Stimulated activated naive CD4-positive, alpha-beta T cell treated with Interleukin-2 at 50 U/mL for 16 hours (primary cell): ENCODE data around the gene KLF15.
"Not testable (repeated sequence)": the region's sequence is repeated elsewhere in the genome, so short reads cannot be mapped to it uniquely, and the experiment has no call there.

Experiments used
- DNase-seq: peaks from one replicate; lab custom pipeline; 2025; lab: John Stamatoyannopoulos, UW

KLF15 gene

DNA sequence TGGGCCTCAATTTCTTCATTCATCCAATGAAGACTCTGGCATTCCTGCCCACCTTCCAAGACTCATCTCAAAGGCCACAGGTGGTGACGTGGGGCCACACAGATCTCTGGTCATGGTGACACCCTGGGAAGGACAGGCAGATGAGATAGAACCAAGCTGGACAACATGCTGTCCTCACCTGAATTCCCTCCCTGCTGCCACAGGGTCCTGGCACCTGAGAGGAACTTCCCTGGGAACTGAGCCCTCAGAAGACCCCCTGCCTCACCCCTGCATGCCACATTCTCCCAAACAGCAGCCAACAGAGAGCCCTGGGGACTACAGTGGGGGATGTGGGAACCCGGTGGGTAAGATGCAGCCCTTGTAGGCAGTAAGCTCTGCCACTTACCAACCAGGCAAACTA is 10.7 kb downstream of the KLF15 start:
- no peak for DNase-seq

DNA sequence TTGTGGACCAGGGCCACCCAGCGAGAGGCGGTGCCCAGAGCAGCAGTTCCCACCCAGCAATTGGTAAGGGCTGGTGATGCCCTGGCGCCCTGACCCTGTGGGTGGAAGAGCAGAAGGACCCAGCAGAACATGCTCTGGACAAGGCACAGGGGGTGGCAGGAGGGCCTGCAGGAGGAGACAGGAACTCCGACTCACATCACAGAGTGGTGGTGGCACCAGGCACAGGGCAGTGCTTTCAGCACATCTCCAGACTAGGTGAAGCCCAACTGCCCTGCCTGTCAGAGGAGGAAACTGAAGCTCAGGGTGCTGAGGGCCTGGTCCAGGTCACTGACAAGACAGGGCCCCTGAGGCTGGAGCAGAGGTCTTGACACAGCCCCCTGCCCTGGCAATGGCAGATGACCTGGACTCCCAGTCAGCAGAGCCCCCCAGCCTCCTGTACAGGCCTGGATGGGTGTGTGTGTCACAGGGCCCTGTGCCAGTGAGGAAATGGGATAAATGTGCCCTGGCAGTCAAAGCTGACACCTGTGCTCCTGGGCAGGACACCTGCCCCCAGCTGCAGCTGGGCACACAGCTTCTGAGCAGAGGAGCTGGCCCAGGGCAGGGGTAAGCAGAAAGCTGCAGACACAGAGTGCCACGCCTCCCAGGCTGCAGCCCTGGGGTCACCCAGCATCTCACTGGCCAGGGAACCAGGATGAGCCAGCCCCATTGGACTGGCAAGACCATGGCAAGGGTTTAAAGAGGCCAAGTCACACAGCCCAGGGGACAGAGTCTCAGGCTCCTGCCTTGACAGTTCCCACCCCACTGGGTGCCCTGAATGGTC is 11.4 kb downstream of the KLF15 start:
- DNase-seq = no peak

GRCh38 chr3:126345231-126345630 is 12.0 kb downstream of the KLF15 start:
- DNase-seq = no peak

DNA sequence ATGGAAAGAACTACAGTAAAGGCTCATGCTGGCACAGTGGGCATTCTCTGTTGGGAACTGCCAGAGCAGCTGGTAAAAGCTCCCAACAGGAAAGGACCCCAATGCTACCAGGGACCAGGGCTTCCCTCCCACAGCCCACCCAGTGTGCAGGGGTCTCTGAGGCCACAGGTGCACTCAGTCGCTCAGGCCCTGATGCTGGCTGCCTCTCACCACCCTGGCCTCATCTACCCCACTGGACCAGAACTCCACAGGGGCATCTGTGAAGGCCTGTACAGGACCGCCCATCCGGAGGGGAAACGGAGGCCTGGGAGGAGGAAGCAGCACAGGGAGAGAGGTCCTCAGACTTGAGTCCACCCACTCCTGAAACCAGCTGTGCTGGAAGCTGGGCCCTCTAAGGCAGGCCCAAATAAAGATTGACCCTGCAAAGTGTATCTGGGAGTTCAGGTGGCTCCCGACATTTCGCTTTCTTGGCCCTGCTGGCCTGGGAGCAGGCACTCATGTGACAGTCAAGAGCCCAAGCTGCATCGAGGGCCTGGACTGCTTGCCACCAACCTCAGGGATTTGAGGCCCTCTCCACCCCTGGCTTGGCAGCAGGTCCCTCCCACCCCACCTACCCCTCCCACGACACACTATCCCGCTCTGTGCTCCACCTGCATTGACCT is 12.7 kb downstream of the KLF15 start:
- DNase-seq = no peak

- no peak for DNase-seq
Measured at GRCh38 chr3:126343649-126344035, 13.6 kb downstream of the KLF15 start.

DNA sequence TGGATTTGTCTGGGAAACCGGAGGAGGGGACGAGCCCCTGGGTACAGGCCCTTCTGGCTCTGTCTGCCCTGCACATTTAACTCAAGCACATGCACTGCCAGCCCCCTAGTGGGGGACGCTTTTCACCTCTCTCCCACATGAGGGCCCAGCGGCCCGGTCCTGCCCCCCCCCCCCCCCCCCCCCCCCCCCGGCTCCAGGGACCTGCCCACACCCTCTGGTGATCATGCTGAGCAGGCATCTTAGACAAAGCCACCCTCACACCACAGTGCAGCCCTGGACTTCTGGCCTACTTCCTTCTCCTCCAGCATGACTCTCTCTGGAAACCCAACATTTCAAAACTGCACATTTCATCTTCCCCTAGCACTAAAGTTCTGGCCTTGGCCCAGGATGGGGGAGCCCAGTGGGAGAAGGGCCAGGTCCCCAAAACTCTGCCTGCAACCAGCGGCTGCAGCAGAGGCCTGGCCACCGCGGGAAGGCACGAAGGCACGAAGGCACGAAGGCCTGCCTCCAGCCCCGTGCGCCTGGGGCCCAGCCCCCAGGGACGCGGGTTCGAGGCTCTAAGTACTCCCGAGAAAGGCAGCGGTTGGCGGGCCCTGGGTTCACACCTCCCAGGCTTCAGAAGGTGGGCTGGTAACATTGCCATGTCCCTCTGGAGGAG is 14.1 kb downstream of the KLF15 start:
- no peak for DNase-seq

- no peak for DNase-seq
Measured at GRCh38 chr3:126342211-126342610, 15.0 kb downstream of the KLF15 start.

GRCh38 chr3:126341755-126342150 is 15.5 kb downstream of the KLF15 start:
- no peak for DNase-seq

DNA sequence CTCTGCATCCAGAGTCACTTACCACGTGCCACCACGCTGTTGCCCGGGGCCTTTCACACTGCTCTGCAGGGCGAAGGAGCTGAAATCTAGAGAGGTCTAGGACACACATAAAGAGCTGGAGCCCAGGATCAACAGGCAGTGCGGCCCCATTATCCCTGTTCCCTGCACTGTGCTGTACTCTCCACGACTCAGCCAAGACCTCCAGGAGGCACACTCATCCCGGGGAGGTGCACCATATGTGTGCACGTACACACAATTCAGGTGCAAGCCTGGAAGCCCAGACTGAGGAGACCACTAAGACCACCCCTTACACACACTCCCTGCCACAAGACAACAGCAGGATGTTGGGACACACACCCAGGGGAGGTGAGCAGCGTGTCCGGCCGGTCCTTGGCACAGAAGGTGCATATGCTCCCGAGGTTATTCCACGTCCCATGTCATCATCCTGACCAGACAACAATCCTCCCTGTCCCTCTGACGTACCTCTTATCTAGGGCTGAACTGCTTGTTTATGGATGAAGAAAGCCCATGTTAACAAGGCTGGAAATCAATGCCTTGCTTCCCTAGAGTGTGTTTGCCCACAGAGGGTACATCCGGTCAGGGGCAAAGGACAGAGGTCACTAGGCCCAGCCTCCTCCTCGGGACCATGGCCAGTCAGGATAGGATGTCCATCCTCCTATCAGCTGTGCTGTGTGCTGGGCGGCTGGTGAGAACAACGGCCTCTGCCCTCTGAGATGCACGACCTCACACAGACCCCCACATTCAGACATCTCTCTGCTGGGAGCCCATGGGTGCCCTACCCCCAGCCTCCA is 16.1 kb downstream of the KLF15 start:
- no peak for DNase-seq

GRCh38 chr3:126340596-126340942 is 16.6 kb downstream of the KLF15 start:
- no peak for DNase-seq

GRCh38 chr3:126340081-126340511 is 17.1 kb downstream of the KLF15 start:
- no peak for DNase-seq

DNA sequence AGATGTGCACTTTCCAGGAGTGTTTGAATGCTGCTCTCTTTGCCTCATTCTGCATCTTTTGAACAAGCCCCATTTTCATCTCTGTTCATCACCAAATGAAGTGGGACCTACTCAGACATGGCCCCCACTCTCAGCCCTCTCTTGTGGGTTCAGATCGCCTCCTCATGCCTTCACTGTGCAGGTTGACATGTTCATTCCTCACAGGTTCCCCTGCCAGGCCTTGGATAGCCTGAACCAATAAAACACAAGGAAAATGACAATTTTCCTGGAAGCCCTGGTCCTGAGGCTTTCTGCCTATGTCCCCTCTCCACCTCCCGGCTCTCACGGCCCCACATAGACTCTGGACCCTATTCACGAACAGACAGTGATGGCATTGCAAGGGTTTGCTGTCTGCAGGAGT is 17.7 kb downstream of the KLF15 start:
- DNase-seq = no peak

- DNase-seq = no peak
Measured at GRCh38 chr3:126338790-126339288, 18.4 kb downstream of the KLF15 start.

- DNase-seq = no peak
Measured at GRCh38 chr3:126337980-126338651, 19.1 kb downstream of the KLF15 start.

DNA sequence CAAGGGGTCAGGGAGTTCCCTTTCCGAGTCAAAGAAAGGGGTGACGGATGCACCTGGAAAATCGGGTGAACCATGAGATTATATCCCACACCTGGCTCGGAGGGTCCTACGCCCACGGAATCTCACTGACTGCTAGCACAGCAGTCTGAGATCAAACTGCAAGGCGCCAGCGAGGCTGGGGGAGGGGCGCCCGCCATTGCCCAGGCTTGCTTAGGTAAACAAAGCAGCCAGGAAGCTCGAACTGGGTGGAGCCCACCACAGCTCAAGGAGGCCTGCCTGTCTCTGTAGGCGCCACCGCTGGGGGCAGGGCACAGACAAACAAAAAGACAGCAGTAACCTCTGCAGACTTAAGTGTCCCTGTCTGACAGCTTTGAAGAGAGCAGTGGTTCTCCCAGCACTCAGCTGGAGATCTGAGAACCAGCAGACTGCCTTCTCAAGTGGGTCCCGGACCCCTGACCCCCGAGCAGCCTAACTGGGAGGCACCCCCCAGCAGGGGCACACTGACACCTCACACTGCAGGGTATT is 25.3 kb downstream of the KLF15 start:
- DNase-seq = not testable (repeated sequence)

DNA sequence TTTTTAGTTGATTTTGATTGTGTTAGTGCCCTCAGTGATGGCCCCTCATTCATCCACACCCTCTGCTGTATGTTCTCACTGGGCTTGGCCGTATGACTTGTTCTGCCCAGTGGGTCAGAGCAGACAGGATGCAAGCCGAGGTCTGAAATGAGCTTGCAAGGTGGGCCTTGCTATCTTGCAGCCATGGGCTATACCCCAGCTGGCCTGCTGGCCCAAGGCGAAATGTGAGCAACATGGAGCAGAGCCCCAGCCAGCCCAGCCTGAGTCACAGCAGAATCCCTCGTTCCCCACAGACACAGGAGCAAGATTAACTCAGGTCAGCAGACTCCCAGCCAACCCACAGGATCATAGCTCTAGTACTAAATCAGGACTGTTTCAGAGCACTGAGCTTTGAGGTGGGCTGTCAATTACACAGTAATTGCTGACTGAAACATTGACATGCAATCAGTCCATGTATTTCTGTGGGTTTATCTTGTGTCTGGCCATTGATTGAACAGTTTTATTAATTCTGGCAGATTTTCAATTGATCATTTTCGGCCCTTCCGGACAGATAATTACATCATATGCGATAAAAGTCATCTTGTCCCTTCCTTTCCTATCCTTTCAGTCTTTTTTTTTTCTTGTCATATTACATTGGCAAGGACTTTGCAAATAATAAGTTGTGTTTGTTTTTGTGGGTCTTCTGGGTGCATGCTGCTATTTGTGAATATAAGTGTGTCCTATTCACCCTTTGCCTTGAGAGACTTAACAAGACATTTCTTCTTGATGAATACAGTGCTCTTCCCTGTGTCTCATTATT is 27.1 kb downstream of the KLF15 start:
- no peak for DNase-seq

- DNase-seq = no peak
Measured at GRCh38 chr3:126326629-126327028, 30.6 kb downstream of the KLF15 start.

- no peak for DNase-seq
Measured at GRCh38 chr3:126322181-126322967, 34.8 kb downstream of the KLF15 start.

DNA sequence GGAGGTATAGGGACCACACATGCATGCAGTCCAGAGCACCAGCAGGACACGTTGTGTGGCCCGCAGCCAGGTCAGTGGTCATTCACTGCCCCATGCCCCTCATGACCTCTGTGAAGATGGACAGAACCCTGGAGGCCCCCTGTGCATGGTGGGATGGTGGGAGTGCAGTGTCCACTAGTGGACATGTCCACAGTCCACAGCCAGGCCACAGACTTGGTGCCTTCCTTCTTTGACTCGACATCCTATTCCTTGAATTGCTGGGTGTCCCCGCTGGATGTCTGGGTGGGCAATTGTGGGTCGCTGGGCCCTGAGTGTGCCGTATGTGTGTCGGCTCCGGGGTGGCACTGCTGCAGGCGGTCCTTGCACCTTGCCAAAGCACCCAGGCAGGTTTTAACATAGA is 35.7 kb downstream of the KLF15 start:
- DNase-seq = no peak
